HepG2 (cell line): ENCODE results near the gene DUSP15. TPM values are rescaled to one million over a fixed set of nuclear protein-coding genes. Genes with fewer than 3 reads are reported as not detected.

Source experiments
- CBX2 ChIP-seq, 2 experiments: fragments of 200-600 bp in 1 of 2; sonication (generic); formaldehyde crosslinking in 1 of 2; IDR thresholded peaks; 2 replicates each; pipeline versions ENCODE4 v1.7.0 to v1.8.1; 2018 to 2022; ENCODE audit warnings: low read depth in 2 of 2, low read length in 1 of 2, mild to moderate bottlenecking in 1 of 2, missing genetic modification reagents in 1 of 2
- EEA1 ChIP-seq: sonication (generic); formaldehyde crosslinking; IDR thresholded peaks from 2 replicates; pipeline ENCODE4 v1.5.1; 2020; ENCODE audit warnings: mild to moderate bottlenecking, missing genetic modification reagents, borderline replicate concordance
- GPN1 ChIP-seq: sonication (generic); formaldehyde crosslinking; IDR thresholded peaks from 2 replicates; pipeline ENCODE4 v1.5.1; 2020; ENCODE audit warnings: missing genetic modification reagents, borderline replicate concordance
- KDM3A ChIP-seq: IDR thresholded peaks from 2 replicates; pipeline ENCODE4 v1.6.1; 2018; ENCODE audit warnings: low read depth, missing compliant biosample characterization
- KLF11 ChIP-seq: IDR thresholded peaks from 2 replicates; pipeline ENCODE4 v1.6.1; 2016; ENCODE audit warnings: missing compliant biosample characterization
- MAFK ChIP-seq, 2 experiments: IDR thresholded peaks in 1 of 2; conservative IDR thresholded peaks in 1 of 2; 2 replicates each; pipeline ENCODE4 v1.6.1; 2011; ENCODE audit warnings: improper control_type of control experiment in 2 of 2, low read length in 2 of 2
- MED1 ChIP-seq: sonication (generic); formaldehyde crosslinking; IDR thresholded peaks from 2 replicates; pipeline ENCODE4 v1.4.0; 2020; ENCODE audit warnings: missing genetic modification reagents
- MIER2 ChIP-seq: IDR thresholded peaks from 2 replicates; pipeline ENCODE4 v1.6.1; 2016; ENCODE audit warnings: missing biosample characterization, missing genetic modification reagents
- NR1H2 ChIP-seq: sonication (generic); formaldehyde crosslinking; IDR thresholded peaks from 2 replicates; pipeline ENCODE4 v1.8.1; 2022; ENCODE audit warnings: low read depth, missing genetic modification reagents, borderline replicate concordance
- PITX1 ChIP-seq: sonication (generic); formaldehyde crosslinking; IDR thresholded peaks from 2 replicates; pipeline ENCODE4 v1.5.1; 2020; ENCODE audit warnings: mild to moderate bottlenecking, missing genetic modification reagents
- POGZ ChIP-seq: sonication (generic); formaldehyde crosslinking; IDR thresholded peaks from 2 replicates; pipeline ENCODE4 v1.4.0; 2020; ENCODE audit warnings: mild to moderate bottlenecking, missing genetic modification reagents
- RELA ChIP-seq: sonication (generic); formaldehyde crosslinking; IDR thresholded peaks from 2 replicates; pipeline ENCODE4 v1.4.0; 2020; ENCODE audit warnings: missing genetic modification reagents
- RFX5 ChIP-seq: IDR thresholded peaks from 2 replicates; pipeline ENCODE4 v1.6.1; 2011; ENCODE audit warnings: low read depth, low read length, improper control_type of control experiment
- SALL2 ChIP-seq: sonication (generic); formaldehyde crosslinking; IDR thresholded peaks from 2 replicates; pipeline ENCODE4 v1.8.1; 2023; ENCODE audit warnings: mild to moderate bottlenecking, missing genetic modification reagents, inconsistent platforms
- TAF1 ChIP-seq: sonication (generic); formaldehyde crosslinking; IDR thresholded peaks from 2 replicates; pipeline ENCODE4 v1.4.0; 2020; ENCODE audit warnings: missing genetic modification reagents
- TBP ChIP-seq: sonication (generic); formaldehyde crosslinking; IDR thresholded peaks from 2 replicates; pipeline ENCODE4 v1.5.0; 2020; ENCODE audit warnings: missing genetic modification reagents
- WIZ ChIP-seq: sonication (generic); formaldehyde crosslinking; IDR thresholded peaks from 2 replicates; pipeline ENCODE4 v1.5.1; 2020; ENCODE audit warnings: mild to moderate bottlenecking, missing genetic modification reagents
- YY1 ChIP-seq: IDR thresholded peaks from 2 replicates; pipeline ENCODE4 v1.6.1; 2011; ENCODE audit warnings: low read length, low read depth, moderate library complexity, mild to moderate bottlenecking; ENCODE audit not compliant: insufficient read depth, insufficient replicate concordance
- ZFAT ChIP-seq: sonication (generic); formaldehyde crosslinking; conservative IDR thresholded peaks from 2 replicates; pipeline ENCODE4 v1.8.1; 2023; ENCODE audit warnings: missing genetic modification reagents, inconsistent platforms
- ZFP37 ChIP-seq: sonication (generic); formaldehyde crosslinking; IDR thresholded peaks from 2 replicates; pipeline ENCODE4 v1.4.0; 2020; ENCODE audit warnings: missing genetic modification reagents, borderline replicate concordance
- ZFX ChIP-seq: sonication (generic); formaldehyde crosslinking; IDR thresholded peaks from 2 replicates; pipeline ENCODE4 v1.4.0; 2020; ENCODE audit warnings: mild to moderate bottlenecking, low read depth, missing genetic modification reagents, moderate library complexity
- ZNF343 ChIP-seq: sonication (generic); formaldehyde crosslinking; IDR thresholded peaks from 2 replicates; pipeline ENCODE4 v1.4.0; 2020; ENCODE audit warnings: mild to moderate bottlenecking, missing genetic modification reagents
- ZNF382 ChIP-seq: sonication (generic); formaldehyde crosslinking; IDR thresholded peaks from 2 replicates; pipeline ENCODE4 v1.5.0; 2020; ENCODE audit warnings: missing genetic modification reagents, mild to moderate bottlenecking, borderline replicate concordance
- ZSCAN21 ChIP-seq: sonication (generic); formaldehyde crosslinking; IDR thresholded peaks from 2 replicates; pipeline ENCODE4 v1.8.0; 2022; ENCODE audit warnings: mild to moderate bottlenecking, missing genetic modification reagents, moderate library complexity, borderline replicate concordance
- polyA plus RNA-seq, 8 experiments: library from polyadenylated mRNA; depleted of rRNA in 3 of 8; stranded (reverse) in 7 of 8; unstranded in 1 of 8; fragments of >200 nt; fragmentation: Illumina TruSeq in 4 of 8; extraction: Trizol in 4 of 8; gene quantifications; 2 replicates each; pipeline versions ENCODE4 v1.2.1 to v1.2.3, GENCODE V29; 2011 to 2016; ENCODE audit warnings: low read depth in 4 of 8, missing spikeins in 1 of 8, mixed read lengths in 1 of 8; ENCODE audit not compliant: insufficient read depth in 1 of 8
- total RNA-seq, 5 experiments: library from RNA; depleted of rRNA; stranded (reverse); fragments of >200 nt; fragmentation: Illumina TruSeq; extraction: Trizol; gene quantifications; 2 replicates each; pipeline ENCODE4 v1.2.3, GENCODE V29; 2016; ENCODE audit warnings: low read depth in 1 of 5
- TF ChIP-seq, protein P1 (sequence below): sonication (generic); formaldehyde crosslinking; conservative IDR thresholded peaks from 2 replicates; pipeline ENCODE4 v1.4.0; 2020; ENCODE audit warnings: missing genetic modification reagents
- TF ChIP-seq, protein P2 (sequence below): sonication (generic); formaldehyde crosslinking; IDR thresholded peaks from 2 replicates; pipeline ENCODE4 v1.4.0; 2020; ENCODE audit warnings: missing genetic modification reagents

Gene DUSP15
- total and polyA plus RNA-seq, 2 of the 13 experiments (the other 11 are each of a cell fraction or from before 2014, with no cell fraction given), result 0.17 to 0.93 TPM

DNA sequence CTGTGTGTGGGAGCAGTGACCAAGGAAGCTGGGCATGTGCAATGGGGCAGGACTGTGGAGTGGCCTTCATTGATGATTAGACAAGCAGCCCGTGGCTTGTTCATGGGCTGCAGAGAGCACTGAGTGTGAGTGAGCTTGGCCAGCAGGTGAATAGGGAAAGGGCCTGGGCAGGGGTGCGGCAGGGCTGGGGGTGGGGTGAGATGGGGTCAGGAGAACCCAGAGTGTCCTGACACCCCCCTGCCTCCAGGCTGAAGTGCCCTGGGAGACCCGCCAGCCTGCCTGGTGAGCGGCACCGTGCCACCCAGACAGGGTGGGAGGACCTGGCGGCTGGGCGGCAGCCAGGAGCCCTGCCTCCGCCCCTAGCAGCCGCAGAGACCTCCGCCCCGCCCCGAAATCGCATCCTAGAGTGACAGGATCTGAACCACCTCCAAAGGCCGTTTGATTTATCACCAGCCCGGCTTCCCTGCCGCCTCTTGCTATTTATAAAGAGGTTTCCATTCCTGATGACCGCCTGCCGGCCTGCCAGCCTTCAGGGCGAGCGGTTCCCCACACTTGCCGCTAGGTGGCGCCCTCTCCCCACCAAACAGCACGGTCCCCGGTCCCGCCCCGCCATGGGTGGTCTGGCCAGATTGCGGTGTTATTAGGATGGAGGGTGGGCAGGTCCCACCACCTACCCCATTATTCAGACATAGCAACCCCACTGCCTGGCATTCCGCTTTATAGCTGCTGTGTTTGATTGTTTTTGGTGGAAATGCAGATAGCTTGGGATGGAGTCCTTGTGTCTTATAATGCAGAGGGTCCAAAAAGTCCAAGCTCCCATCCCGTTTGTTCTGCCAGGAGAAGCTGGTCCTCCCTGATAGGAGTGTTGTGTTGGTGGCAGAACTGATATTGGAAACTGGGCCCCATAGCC, 47.7 kb downstream of the DUSP15 start (continued):
- no peak for TF ChIP-seq CBX2 (IDR thresholded peaks at IDR 0.05; ENCODE audit: low read depth, low read length)
- no peak for TF ChIP-seq CBX2 (CRISPR knock-in tag; IDR thresholded peaks at IDR 0.05; ENCODE audit: low read depth)
- TF ChIP-seq RFX5, result 0 out of 2 replicates have a peak, but pooled peaks have one; percentile 29
- TF ChIP-seq ZSCAN21, result no peak
- no peak for TF ChIP-seq MED1 (CRISPR knock-in tag)
- TF ChIP-seq ZNF382, result no peak
- TF ChIP-seq KDM3A (CRISPR knock-in tag), result 0 out of 2 replicates have a peak, but pooled peaks have one; percentile 85
- TF ChIP-seq RELA (CRISPR knock-in tag), result no peak; the same call in 1 of the 2 replicates
- TF ChIP-seq NR1H2, result no peak
- TF ChIP-seq KLF11 (CRISPR knock-in tag), result no peak
- peak; percentile 26; the same call in 1 of the 2 replicates for TF ChIP-seq MIER2
- TF ChIP-seq EEA1, result no peak
- TF ChIP-seq MAFK (conservative IDR thresholded peaks at IDR 0.05 in 1 of 2, IDR thresholded peaks at IDR 0.05 in 1 of 2; ENCODE audit: low read length in 2 of 2), result no peak
- no peak for TF ChIP-seq GPN1 (CRISPR knock-in tag)
- peak; percentile 18; the same call in 1 of the 2 replicates for TF ChIP-seq ZFX
- TF ChIP-seq PITX1, result no peak
- TF ChIP-seq TBP (CRISPR knock-in tag), result no peak
- no peak for TF ChIP-seq TAF1 (CRISPR knock-in tag)
- TF ChIP-seq POGZ (CRISPR knock-in tag), result peak; percentile 55; the same call in 1 of the 2 replicates
- no peak for TF ChIP-seq ZFAT
- TF ChIP-seq, protein P1, sequence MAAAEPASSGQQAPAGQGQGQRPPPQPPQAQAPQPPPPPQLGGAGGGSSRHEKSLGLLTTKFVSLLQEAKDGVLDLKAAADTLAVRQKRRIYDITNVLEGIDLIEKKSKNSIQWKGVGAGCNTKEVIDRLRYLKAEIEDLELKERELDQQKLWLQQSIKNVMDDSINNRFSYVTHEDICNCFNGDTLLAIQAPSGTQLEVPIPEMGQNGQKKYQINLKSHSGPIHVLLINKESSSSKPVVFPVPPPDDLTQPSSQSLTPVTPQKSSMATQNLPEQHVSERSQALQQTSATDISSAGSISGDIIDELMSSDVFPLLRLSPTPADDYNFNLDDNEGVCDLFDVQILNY (CRISPR knock-in tag), result no peak
- no peak for TF ChIP-seq WIZ (CRISPR knock-in tag)
- TF ChIP-seq YY1, result peak; percentile 55
- TF ChIP-seq ZFP37 (CRISPR knock-in tag), result no peak
- TF ChIP-seq SALL2 (CRISPR knock-in tag), result no peak
- TF ChIP-seq, protein P2, sequence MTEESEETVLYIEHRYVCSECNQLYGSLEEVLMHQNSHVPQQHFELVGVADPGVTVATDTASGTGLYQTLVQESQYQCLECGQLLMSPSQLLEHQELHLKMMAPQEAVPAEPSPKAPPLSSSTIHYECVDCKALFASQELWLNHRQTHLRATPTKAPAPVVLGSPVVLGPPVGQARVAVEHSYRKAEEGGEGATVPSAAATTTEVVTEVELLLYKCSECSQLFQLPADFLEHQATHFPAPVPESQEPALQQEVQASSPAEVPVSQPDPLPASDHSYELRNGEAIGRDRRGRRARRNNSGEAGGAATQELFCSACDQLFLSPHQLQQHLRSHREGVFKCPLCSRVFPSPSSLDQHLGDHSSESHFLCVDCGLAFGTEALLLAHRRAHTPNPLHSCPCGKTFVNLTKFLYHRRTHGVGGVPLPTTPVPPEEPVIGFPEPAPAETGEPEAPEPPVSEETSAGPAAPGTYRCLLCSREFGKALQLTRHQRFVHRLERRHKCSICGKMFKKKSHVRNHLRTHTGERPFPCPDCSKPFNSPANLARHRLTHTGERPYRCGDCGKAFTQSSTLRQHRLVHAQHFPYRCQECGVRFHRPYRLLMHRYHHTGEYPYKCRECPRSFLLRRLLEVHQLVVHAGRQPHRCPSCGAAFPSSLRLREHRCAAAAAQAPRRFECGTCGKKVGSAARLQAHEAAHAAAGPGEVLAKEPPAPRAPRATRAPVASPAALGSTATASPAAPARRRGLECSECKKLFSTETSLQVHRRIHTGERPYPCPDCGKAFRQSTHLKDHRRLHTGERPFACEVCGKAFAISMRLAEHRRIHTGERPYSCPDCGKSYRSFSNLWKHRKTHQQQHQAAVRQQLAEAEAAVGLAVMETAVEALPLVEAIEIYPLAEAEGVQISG, result 0 out of 2 replicates have a peak, but pooled peaks have one; percentile 30
- TF ChIP-seq ZNF343 (CRISPR knock-in tag), result no peak
